HL-60 (cell line): ENCODE data around the gene PPFIBP2.

Experiments used
- GABPA ChIP-seq: IDR thresholded peaks from 2 replicates; pipeline ENCODE4 v1.6.1; 2012; ENCODE audit warnings: low read depth
- POLR2AphosphoS5 ChIP-seq: IDR thresholded peaks from 2 replicates; pipeline ENCODE4 v1.6.1; 2012; ENCODE audit warnings: low read depth
- SPI1 ChIP-seq: IDR thresholded peaks from 2 replicates; pipeline ENCODE4 v1.6.1; 2012; ENCODE audit warnings: low read depth, mild to moderate bottlenecking, borderline replicate concordance
- TF ChIP-seq, protein P1 (sequence below): IDR thresholded peaks from one replicate; pipeline ENCODE4 v1.5.1; 2011; ENCODE audit warnings: low read length, control low read depth, inconsistent platforms; ENCODE audit not compliant: insufficient read depth
- TF ChIP-seq, protein P2 (sequence below): IDR thresholded peaks from 2 replicates; pipeline ENCODE4 v1.6.1; 2012; ENCODE audit warnings: low read depth; ENCODE audit not compliant: insufficient replicate concordance

DNA sequence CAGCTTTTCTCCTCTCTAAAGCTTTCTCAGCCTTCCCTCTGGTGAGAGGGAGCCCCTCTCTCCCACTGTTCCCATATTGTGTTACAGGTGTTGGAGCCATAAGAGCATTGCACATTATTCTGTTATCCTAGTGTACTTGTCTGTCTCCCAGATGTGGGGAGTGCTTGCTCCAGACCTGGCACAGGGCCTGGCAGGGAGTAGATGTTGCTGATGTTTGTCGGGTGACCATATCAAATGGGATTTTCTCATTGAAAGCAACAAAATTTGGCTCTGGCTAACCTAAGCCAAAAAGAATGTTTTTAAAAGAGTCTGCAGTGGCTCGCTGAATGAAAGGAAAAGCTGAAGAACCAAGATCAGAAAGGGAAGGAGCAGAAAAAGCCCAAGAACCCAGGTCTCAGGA is 118.4 kb downstream of the PPFIBP2 start:
- TF ChIP-seq, protein P1, sequence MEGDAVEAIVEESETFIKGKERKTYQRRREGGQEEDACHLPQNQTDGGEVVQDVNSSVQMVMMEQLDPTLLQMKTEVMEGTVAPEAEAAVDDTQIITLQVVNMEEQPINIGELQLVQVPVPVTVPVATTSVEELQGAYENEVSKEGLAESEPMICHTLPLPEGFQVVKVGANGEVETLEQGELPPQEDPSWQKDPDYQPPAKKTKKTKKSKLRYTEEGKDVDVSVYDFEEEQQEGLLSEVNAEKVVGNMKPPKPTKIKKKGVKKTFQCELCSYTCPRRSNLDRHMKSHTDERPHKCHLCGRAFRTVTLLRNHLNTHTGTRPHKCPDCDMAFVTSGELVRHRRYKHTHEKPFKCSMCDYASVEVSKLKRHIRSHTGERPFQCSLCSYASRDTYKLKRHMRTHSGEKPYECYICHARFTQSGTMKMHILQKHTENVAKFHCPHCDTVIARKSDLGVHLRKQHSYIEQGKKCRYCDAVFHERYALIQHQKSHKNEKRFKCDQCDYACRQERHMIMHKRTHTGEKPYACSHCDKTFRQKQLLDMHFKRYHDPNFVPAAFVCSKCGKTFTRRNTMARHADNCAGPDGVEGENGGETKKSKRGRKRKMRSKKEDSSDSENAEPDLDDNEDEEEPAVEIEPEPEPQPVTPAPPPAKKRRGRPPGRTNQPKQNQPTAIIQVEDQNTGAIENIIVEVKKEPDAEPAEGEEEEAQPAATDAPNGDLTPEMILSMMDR, result no peak
- TF ChIP-seq, protein P2, sequence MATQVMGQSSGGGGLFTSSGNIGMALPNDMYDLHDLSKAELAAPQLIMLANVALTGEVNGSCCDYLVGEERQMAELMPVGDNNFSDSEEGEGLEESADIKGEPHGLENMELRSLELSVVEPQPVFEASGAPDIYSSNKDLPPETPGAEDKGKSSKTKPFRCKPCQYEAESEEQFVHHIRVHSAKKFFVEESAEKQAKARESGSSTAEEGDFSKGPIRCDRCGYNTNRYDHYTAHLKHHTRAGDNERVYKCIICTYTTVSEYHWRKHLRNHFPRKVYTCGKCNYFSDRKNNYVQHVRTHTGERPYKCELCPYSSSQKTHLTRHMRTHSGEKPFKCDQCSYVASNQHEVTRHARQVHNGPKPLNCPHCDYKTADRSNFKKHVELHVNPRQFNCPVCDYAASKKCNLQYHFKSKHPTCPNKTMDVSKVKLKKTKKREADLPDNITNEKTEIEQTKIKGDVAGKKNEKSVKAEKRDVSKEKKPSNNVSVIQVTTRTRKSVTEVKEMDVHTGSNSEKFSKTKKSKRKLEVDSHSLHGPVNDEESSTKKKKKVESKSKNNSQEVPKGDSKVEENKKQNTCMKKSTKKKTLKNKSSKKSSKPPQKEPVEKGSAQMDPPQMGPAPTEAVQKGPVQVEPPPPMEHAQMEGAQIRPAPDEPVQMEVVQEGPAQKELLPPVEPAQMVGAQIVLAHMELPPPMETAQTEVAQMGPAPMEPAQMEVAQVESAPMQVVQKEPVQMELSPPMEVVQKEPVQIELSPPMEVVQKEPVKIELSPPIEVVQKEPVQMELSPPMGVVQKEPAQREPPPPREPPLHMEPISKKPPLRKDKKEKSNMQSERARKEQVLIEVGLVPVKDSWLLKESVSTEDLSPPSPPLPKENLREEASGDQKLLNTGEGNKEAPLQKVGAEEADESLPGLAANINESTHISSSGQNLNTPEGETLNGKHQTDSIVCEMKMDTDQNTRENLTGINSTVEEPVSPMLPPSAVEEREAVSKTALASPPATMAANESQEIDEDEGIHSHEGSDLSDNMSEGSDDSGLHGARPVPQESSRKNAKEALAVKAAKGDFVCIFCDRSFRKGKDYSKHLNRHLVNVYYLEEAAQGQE, result no peak
- TF ChIP-seq GABPA (no peak), POLR2AphosphoS5 (no peak), SPI1 (no peak)
